HUDEP-2 (cell line): ENCODE results near the gene THBD.
A peak's percentile ranks its signal among the peaks of the same experiment; 100 is the strongest.

Experiments used
- DNase-seq, 76 experiments: peaks; one replicate each; lab custom pipeline; 2025; ENCODE audit not compliant: unreplicated experiment in 76 of 76; lab: John Stamatoyannopoulos, UW

The THBD gene

GRCh38 chr20:23085436-23086055, 36.1 kb upstream of the THBD start:
- DNase-seq, result no peak

- DNase-seq, result no peak
Measured at GRCh38 chr20:23084845-23085365, 35.4 kb upstream of the THBD start.

- DNase-seq, result no peak
Measured at GRCh38 chr20:23084282-23084844, 34.9 kb upstream of the THBD start.

- no peak for DNase-seq
Measured at GRCh38 chr20:23083553-23084220, 34.2 kb upstream of the THBD start.

GRCh38 chr20:23082846-23083552, 33.5 kb upstream of the THBD start:
- DNase-seq, result no peak

GRCh38 chr20:23081263-23081819, 31.9 kb upstream of the THBD start:
- DNase-seq, result no peak

GRCh38 chr20:23080521-23080920, 31.0 kb upstream of the THBD start:
- no peak for DNase-seq

GRCh38 chr20:23079926-23080325, 30.5 kb upstream of the THBD start:
- DNase-seq, result no peak

- peak in 3 of 76 experiments; percentile 7 to 19 (median 11) for DNase-seq
Measured at GRCh38 chr20:23079016-23079351, 29.5 kb upstream of the THBD start.

GRCh38 chr20:23078351-23079015, 29.0 kb upstream of the THBD start:
- no peak for DNase-seq

- DNase-seq, result no peak
Measured at GRCh38 chr20:23077277-23077676, 27.8 kb upstream of the THBD start.

- DNase-seq, result no peak
Measured at GRCh38 chr20:23074052-23074451, 24.6 kb upstream of the THBD start.

GRCh38 chr20:23072892-23073586, 23.6 kb upstream of the THBD start:
- no peak for DNase-seq

- no peak for DNase-seq
Measured at GRCh38 chr20:23071996-23072395, 22.5 kb upstream of the THBD start.

- no peak for DNase-seq
Measured at GRCh38 chr20:23071398-23071797, 21.9 kb upstream of the THBD start.

GRCh38 chr20:23069108-23069507, 19.6 kb upstream of the THBD start:
- no peak for DNase-seq

- no peak for DNase-seq
Measured at GRCh38 chr20:23068283-23068682, 18.8 kb upstream of the THBD start.

- DNase-seq, result no peak
Measured at GRCh38 chr20:23066772-23067171, 17.3 kb upstream of the THBD start.

GRCh38 chr20:23065266-23066201, 16.1 kb upstream of the THBD start:
- no peak for DNase-seq
